GM12872 (cell line): Measurements from ENCODE around the gene WIF1.

Experiments used
- TF ChIP-seq, protein P1 (sequence below): IDR thresholded peaks from 3 replicates; pipeline ENCODE4 v1.5.1; 2011; ENCODE audit warnings: low read depth, mild to moderate bottlenecking, low read length, moderate library complexity; ENCODE audit not compliant: insufficient read depth

Gene WIF1

DNA sequence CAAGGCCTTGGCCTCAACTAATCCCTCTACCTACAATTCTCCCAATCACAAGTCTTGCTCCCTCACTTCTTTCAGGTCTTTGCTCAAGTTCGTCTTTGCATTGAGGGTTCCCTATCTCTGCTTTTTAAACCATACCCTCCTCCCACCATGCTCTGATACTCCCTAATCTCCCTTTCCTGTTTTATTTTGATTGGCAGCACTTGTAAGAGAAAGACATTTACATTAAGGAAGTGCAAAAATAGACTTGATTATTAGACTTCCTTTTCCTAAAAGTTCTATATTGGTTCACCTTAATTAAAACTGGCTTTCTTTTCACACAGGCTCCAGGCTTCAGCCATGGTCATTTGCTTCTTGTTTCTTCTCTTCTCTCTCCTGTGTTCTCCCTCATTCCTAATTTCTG, 18.3 kb upstream of the WIF1 start:
- TF ChIP-seq, protein P1, sequence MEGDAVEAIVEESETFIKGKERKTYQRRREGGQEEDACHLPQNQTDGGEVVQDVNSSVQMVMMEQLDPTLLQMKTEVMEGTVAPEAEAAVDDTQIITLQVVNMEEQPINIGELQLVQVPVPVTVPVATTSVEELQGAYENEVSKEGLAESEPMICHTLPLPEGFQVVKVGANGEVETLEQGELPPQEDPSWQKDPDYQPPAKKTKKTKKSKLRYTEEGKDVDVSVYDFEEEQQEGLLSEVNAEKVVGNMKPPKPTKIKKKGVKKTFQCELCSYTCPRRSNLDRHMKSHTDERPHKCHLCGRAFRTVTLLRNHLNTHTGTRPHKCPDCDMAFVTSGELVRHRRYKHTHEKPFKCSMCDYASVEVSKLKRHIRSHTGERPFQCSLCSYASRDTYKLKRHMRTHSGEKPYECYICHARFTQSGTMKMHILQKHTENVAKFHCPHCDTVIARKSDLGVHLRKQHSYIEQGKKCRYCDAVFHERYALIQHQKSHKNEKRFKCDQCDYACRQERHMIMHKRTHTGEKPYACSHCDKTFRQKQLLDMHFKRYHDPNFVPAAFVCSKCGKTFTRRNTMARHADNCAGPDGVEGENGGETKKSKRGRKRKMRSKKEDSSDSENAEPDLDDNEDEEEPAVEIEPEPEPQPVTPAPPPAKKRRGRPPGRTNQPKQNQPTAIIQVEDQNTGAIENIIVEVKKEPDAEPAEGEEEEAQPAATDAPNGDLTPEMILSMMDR, result no peak

DNA sequence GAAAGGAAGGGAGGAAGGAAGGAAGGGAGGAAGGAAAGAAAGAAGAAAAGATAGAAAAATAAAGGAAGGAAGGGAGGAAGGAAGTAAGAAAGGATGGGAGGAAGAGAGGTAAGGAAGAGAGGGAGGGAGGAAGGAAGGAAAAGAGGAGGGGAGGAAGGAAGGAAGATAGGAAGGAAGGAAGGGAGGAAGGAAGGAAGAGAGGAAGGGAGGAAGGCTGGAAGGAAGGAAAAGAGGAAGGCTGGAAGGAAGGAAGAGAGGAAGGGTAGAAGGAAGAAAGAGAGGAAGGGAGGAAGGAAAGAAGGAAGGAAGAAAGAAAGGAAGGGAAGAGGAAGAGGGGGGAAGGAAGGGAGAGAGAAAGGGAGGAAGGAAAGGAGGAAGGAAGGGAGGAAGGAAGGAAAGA, 12.8 kb upstream of the WIF1 start:
- TF ChIP-seq, protein P1, result no peak

DNA sequence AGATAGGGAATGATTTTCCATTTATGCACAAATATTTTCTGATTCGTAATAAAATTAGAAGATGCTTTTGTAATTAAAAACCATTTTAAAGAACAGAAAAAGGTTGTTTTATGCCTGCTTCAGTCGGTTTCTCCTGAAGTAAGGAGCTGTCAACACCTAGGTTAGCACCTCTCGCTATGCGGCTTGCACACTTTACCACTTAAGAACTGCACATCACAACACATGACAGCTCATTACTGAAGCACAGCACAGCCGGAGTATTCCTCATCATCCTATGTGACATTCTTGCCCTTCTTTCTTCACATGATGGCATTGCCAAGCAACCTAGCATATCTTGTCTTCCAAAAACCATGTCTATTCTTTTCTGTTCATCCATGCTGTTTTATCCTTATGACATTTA, 5.4 kb upstream of the WIF1 start:
- TF ChIP-seq, protein P1, result no peak

DNA sequence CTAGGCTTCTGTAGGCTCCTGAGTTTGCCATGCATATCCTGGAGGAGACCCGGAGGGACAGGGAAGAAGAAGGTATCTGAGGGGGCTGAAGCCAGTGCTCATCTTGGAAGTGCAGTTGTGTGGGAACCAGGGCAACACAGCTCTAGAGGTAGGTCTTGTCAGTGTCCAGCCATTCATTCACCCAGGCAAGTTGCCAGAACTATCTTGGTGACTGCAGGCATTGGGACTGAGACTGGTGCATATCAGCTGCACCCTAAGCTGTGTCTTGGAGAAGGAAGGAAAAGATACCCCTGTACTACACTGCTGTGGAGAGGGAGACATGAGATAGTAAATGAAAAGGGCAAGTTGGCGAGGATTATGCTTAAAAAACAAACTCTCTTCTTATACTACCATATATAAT, 4.9 kb upstream of the WIF1 start:
- TF ChIP-seq, protein P1, result no peak

DNA sequence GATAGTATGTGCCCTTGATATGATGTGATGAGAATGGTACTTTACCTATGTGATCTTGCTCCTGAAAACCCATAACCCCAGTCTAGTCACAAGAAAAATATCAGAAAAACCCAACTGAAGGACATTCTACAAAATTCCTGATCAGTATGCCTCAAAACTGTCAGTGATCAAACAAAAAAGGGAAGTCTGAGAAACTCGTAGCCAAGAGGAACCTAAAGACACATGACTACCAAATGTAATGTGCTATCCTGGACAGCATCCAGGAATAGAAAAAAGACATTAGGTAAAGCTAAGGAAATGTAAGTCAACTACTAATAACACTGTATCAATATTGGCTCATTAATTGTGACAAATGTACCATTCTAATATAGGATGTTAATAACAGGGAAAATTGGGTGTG, 4.1 kb upstream of the WIF1 start:
- TF ChIP-seq, protein P1, result no peak

DNA sequence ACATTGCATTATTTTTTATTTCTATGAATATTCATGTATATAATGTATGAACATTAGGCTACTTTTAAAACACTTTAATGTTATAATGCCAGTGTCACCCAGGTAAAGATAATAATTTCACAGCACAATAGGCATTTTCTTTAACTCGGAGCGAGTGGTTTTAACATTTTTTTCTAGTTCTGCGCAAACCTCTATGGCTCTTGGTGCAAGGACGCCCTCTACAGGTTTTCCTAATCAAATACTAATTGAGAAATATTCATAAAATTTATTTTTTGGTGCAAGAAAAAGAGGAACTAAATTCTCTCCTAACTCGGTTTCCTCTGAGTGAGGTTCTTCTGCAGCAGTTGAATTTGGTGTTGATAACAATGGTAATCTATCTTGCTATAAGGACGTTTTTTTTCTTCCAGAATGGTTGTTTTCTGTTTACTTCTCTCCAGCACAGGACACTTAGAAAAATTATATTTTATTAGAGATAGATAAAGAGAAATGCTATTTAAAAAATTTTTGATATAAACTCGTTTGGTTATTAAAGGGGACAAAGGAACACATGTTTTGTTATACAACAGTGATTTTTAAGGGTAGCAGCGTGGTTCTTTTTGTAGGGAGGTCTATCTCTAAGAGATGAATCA, 2.4 kb upstream of the WIF1 start:
- TF ChIP-seq, protein P1, result peak; percentile 49

DNA sequence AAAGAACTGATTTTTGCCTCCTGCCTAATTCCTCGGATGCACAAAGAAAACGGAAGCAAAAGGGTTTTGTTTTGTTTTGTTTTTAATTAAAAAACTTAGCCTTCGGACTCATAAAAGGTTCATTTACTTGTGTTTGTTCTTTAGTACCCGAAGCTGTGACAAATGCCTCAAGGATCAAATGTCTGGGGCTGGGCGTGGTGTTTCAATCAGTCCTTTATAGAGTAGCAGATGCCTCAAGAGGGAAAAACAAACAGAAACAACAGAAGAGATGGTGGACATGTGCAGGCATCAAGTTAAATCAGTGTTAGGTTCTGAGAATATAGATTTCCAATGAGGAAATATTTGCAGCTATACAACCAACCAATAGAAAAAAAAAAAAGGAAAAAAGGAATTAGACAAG, 1.6 kb upstream of the WIF1 start:
- TF ChIP-seq, protein P1, result no peak
